Stimulated activated CD8-positive, alpha-beta memory T cell treated with anti-CD3 and anti-CD28 coated beads, Interleukin-4, amount 100 ng/mL, for 24 hours (primary cell): ENCODE measurements around the gene SCTR.

Experiments
- DNase-seq: peaks from one replicate; pipeline ENCODE4 v3.0.0-alpha.2; 2020; ENCODE audit warnings: low read depth

SCTR gene

DNA sequence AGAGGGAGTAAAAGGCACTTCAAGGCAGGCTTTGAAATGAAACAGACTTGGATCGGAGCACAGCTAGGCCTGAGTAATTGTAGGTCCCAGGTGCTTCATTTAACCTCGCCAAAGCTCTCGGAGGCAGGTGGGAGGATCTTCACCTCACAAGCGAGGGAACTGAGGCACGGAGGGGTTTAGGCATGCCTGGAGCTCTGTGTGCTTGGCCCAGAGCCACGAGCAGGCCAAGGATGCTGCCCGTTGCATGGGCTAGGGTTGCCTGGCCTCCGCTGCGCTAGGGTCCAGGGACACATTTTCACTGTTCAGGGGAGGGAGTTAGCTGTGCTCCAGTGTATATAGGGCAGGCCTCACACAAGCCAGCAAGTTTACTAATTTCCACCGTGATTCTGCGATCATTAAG is 81.4 kb downstream of the SCTR start:
- DNase-seq, result no peak

DNA sequence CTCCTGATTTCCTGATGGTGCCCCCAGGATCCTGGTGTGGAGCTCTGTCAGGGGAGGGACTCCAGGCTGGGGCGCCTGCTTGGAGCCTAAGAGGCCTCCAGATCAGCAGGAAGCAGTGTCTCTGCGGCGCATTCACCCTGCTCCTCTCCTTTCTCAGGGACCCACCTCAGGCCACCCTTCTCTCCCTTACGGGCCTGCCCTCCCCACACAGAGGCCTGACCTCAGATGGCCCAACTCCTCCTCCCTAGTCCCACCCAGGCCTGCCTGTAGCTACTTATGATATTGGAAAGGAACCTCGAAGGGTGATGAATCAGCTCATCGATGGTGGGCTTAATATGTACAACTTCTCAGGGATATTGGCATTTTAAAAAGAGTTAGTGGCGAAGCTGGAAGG is 82.1 kb downstream of the SCTR start:
- no peak for DNase-seq

DNA sequence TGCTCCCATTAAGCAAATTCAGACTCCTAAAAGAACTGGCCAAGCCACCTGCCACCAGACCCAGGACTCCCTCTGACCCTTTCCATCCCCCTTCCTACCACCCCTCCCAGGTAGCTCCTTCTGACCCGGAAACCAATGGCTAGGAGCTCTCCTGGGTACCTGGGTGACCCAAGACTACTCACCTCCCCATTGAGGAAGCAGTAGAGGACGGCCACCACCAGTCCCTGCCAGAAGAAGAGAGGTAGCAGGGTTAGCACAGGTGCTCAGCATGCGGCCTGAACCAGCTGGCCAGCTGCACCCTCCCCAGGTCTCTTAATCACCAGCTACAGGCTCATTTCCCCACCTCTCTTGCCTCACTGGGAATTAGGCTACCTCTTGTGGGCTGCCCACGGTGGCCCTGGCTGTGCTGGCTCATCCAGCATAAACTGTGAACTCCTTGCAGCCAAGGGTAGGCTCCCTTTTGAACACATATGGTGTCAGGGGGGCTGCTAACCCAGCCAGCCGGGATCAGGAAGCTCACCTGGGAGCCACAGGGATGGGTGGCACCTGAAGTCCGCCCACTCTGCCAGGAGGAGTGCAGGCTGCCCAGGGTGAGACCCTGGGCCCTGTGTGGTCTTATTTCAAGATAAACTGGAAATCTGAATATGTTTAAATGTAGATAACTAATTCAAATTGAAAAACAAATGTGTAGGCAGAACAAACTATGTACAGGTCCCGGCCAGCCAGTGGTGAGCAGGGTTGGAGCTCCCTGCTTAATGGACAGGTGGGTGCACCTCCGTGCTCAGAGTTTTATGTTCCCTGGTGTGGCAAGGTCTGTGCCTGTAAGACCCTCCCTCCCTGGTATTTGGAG is 82.7 kb downstream of the SCTR start:
- DNase-seq, result no peak

DNA sequence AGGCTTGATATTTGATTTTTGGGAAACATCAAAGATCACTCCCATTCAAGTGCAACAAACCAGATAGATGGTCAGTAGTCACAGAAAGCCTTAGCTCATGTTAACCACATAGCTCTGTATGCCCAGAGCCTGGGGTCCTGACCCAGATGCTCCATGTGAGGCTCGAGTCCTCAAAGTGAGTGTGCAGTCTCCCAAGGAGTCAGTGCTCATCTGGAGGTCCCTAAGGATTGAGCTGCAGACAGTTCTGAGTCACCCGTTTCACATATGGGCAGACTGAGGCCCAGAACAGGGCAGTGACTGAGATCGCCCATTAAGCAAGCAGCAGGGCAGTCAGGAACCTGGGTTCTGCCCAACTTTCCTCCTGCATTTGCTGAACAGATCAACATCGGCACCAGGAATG is 83.4 kb downstream of the SCTR start:
- DNase-seq, result no peak

DNA sequence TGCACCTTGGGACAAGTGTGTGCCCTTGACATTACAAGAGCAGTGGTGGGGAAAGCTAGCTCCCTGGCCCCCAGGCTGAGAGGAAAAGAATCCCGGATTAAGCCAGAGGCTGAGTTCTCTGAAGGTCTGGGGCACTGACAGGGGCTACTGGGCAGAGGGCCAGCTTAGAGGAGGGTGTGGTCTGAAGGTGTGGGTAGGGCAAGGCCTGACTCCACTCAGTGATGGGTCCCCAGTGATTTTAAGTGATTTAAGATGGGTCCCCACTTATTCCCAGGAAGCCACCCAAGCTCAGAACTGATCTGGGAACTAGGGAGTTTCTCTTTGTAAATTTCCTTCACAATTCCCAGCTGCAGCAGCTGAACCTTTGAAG is 83.8 kb downstream of the SCTR start:
- no peak for DNase-seq

DNA sequence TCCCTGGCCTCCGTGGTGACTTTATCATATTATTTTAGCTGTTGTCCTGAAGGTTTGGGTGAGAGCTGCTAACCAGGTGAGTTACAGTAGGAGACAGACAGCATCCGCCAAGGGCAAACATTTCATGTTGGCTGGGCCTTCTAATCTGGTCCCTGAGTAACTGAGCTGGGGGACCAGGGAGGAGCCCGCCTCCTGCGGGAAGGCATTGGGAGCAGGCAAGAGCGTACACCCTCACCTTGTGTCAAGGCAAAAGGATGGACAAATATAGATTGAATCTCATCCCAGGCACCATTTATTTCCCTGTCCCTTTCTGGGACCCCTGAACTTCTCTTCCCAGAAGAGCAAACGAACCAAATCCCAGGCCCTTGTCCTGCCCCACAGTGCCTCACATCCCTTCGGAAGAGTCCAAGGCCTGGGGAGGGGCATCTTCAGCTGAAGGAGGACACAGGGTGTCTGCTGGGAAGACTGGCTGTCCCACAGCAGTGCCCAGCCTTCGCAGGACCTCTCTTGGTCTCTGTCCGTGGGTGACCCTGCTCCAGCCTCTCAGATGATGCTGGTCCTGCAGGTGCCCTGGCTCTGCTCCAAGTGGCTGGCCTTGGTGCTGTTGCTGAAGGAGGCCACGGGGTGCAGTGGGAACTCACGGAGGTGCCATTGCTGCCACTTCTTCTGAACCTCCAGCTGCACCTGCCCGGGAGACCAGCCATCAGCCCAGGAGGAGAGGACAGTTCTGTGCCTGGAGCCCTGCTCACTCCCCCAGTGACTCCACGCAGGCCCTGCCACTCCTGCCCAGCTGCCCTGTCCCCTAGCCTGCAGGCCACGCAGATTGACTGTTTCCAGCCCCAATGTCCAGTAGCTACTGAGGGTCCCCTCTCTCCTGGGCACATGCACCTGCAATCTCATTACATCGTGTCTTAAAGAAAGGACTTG is 84.4 kb downstream of the SCTR start:
- no peak for DNase-seq

DNA sequence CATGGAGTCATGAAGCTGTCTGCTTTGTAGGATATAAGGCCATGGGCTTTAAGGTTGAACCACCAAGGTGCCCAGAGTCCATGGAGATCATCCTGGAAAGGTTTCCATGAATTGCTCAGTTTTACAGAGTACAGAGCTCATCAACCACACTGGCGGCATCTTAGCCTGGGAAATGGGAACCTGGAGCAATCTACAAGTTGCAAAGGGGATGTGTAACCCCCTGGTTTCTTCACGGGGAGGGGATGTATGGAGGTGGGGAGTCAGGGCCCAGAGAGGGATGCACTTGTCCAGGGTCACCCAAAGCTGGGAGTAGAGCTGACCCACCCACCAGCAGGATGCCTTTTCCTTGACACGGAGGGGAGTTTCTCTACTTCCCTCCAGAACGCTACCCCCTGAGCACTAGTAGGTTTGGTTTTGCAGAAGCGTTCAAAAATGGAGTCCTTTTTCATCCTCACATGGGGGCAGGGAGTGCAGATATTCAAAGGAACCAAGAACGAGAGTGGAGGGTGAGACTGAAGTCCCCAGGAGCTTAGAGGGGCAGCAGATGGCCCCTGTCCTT is 85.5 kb downstream of the SCTR start:
- no peak for DNase-seq

DNA sequence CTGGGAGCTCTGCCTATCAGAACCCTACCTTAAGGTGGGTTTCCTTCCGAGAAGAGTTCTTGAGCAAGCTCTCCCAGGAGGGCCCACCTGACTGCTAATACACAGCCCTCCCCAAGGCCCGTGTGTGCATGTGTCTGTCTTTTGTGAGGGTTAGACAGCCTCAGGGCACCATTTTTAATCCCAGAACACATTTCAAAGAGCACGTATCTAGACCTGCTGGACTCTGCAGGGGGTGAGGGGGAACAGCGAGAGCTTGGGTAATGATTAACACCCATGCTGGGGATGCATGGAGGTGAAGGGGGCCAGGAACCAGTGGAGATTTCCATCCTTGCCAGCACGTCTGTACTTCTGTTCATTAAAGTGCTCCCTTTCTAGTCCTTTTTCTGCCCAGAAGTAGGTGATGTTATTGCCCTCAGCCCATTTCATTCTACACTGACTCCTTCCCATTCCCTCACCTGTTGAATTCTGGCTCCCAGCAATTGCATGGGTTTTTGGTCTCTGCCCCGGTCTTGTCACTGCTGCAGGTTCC is 86.1 kb downstream of the SCTR start:
- DNase-seq, result no peak

DNA sequence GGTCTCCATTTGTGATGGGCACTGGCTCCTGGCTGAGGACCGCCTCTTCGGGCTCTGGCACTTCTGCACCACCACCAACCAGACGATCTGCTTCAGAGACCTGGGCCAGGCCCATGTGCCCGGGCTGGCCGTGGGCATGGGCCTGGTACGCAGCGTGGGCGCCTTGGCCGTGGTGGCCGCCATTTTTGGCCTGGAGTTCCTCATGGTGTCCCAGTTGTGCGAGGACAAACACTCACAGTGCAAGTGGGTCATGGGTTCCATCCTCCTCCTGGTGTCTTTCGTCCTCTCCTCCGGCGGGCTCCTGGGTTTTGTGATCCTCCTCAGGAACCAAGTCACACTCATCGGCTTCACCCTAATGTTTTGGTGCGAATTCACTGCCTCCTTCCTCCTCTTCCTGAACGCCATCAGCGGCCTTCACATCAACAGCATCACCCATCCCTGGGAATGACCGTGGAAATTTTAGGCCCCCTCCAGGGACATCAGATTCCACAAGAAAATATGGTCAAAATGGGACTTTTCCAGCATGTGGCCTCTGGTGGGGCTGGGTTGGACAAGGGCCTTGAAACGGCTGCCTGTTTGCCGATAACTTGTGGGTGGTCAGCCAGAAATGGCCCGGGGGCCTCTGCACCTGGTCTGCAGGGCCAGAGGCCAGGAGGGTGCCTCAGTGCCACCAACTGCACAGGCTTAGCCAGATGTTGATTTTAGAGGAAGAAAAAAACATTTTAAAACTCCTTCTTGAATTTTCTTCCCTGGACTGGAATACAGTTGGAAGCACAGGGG is 87.1 kb downstream of the SCTR start:
- DNase-seq, result no peak

DNA sequence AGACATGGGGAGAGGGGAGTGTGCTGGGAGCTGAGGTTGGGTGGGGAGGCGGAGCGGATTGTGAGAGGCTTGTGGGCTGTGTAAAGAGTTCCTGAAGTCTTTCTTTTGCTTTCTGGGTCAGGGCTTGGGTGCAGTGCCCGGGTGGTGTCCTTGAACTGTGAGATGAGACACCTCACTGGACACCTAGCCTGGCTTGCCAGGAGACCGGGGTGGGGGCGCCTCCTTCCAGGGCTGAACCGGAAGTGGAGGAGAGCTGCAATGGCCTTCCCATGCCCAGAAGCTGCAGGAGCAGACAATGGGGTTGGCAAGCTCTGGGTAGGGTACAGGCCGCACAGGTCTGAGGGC is 88.4 kb downstream of the SCTR start:
- DNase-seq, result no peak

DNA sequence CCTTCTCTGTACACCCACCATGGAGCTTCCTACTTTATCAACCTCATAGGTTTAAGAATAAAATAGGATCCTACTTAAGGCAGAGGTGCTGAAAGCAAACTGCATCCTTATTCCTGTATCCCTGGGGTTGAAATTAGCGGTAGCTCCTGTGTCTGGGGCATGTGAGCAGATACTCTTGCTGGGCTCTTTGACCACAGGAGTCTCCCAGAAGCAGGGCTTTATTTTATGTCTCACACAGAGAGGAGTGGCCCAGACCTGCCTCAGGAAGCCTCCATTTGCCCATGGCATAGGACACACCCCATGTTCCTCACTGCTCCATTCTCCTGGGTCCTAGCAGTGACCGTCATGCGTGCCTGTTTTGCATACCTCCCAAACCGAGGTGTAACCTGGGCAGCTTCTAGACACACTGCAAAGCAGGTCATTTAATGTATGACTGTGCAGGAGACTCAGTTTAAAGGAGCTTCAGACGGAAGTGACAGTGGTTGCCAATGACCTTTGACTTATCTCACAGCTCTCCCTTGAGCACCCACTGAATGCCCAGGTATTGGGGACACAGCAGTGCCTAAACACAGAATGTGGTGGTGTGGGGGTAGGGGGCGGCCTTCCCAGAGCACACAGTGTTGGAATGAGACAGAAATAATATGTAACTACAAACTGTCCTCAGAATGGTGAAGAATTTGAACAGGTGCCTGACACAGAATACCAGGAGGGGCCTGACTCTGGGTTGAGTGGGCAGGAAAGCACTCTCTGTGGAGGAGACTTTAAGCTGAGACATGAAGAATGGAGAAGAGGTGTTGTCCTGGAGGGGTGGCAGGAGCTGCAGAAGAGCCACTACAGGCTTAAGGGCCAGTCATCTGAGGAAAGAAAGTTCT is 89.0 kb downstream of the SCTR start:
- no peak for DNase-seq

DNA sequence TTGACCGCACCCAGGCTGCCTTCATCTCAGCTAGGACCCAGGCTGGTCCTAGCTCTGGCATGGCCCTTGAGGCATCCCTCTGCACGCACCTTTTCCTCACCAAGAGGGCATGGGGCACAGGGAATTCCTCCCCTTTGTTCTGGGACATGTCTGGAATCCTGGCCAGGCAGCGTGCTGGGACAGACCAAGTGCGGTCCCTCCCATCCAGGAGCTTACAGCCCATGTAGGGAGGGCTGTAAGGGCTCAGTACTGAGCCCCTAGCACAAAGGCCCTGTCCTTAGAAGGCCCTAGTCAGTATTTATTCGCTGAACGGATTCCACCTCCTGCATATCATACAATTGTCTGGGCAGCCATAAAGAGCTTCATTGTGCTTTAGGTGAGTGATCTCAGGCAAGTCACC is 89.6 kb downstream of the SCTR start:
- no peak for DNase-seq

DNA sequence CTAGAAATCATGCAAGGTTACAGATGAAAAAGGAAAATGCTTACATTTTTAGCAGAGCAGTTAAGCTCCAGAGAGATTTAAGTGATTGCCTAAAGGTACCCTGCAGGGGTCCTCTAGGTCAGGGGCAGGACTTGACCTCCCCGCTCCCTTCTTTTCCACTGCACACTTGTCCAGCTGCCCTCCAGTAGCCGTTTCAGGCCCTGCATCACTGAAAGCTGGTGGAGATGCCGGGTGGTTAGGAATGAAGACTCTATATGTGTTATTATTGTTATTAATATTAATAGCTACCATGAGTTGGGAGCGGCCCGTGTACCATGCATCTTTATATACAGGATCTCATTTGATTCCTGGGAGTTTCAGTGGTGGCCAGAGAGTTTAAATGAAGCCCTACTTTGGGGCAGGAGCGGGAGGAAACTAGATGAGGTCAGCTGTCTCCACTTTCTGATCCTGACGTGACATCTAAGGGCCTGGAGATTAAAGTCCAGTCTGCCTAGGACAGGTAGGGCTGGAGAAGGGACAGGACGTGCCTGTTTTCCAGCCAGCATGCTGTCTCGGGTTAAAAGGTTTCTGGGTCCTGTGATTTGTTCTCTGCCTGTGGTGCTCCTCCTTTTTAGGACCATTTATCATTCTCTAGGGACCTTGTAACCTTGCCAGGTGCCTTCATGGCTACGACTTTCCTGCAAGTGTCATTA is 90.5 kb downstream of the SCTR start:
- DNase-seq, result no peak

DNA sequence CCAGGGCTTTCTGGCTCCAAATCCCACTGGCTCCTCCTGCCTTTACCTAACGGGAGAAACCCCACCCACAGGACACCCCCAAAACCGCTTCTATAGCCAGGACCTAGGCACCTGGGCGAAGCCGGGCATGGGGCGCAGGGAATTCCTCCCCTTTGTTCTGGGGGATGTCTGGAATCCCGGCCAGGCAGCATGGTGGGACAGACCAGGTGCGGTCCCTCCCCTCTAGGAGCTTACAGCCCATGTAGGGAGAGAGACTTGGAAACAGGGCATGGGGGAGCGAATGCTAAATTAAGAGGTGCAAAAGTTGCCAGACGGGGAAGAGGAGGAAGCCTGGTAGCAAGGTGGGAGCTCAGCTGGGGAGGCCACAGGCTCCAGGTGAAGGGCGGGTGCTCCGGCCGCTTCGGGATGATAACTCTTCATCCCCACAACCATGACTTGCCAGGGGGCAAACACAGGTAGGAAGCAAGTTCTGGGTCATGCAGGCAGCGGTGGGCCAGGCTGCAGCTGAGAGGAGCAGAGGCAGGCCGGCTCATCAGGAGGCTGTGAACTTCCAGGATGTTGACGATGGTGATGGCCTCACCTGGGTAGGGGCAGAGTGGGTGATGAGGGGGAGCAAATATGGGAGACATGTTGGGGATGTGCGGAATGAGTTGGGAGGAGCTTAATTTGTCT is 91.3 kb downstream of the SCTR start:
- no peak for DNase-seq

DNA sequence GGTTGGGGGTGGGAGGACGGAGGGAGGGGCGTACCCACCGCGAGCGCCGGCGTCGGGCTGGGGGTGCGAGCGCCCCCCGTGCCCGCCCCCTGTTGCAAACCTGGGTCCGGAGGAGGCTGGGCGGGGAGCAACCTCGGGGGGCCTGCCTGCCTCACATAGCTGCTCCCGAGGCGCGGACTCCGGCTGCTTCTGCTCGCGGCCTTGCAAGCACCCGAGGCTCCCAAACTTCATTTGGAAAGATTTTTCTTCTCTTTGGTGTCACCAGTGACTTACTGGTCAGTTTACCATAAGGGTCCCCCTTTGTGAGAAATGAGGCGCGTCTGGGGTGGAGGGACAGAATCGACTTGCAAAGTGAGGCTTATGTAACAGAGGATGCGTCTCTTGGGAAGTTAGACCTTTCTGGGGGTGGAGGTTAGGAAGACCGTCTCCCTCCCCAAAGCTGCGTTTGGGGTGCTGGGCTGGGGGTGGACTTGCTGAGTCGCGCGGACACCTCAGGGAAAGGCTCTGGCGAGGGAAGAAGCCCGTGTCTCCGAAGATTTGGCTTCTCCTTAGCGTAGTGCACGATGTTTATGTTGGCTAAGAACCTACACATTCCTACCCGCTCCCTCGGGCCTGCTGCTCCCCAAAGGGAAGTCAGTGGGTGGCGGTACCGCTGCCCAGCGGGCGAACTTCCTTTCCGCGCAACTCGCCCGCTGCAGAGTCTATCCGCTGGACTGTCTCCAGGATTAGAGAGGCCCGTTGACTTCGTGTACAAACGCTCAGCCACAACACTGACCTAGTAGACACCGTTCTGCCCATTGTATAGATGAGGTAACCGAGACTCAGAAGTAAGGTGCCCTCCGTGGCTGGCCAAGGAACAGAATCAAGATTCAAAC is 92.1 kb downstream of the SCTR start:
- no peak for DNase-seq

DNA sequence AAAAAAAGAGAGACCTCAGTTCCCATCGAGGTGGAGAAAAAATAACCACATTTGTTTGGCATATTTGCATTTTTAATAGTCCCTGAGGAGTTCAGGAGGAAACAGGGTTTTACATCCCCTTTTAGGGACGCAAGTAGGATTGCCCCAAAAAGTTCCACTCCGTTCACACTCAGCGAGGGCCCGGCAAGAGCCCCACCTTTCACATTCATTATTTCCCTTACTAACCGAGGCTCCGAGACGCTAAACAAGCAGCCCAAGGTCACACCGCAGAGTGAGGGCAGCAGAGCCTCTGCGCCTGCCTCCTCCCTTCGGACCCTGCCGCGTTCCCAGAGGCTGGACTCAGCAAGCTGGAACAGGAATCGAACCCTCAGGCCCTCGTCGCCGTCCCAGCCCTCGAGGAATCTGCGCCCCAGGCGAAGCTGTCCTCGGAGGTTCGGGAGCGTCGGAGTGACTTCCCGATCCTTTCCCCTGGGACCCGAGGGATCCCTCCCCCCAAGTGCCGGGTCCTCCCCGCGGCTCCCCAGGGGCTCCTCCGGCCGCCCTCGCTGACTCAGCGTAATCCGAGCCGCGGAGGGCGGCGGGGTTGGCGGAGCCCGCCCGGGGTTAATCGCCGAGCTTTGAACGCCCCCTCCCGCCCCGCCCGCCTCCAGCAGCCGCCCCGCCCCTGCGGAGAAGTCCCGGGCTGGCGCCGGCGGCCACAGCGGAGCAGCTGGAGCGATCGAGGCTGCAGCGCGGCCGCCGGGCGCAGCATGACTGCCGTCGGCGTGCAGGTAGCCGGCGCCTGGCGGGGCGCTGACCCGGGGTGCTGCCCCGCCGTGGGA is 92.9 kb downstream of the SCTR start, which contains the start of gene TMEM37:
TMEM37 (plus strand) TSS at position 700 of the 821 bp plus-strand sequence; CDS start at position 750, 50 bp downstream.
- DNase-seq, result peak; percentile 4

DNA sequence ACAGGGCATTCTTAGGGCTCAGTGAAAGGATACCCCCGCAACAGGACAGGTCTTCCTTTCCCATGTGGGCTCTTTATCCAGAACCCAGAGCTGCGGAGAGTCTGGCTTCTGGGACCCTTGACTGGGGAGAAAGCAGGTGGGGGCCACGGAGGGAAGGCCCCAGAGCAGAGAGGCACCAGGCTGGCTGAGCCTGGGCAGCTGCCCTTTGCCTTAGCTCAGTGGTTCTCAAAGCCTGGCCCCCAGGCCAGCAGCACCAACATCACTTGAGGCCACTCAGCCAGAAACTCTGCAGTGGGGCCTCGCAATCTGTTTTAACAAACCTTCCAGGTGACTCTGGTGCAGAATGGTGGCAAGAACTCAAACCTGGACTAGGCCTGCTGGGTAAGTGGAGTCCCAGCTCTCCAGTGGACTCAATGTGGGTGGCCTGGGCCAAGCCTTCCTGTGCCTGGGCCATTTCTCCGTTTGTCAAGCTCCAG is 94.2 kb downstream of the SCTR start:
- DNase-seq, result no peak
